AG04449 (cell line): ENCODE data around the gene HERPUD1.
"Not testable (repeated sequence)": the region's sequence is repeated elsewhere in the genome, so short reads cannot be mapped to it uniquely, and the experiment has no call there.

ENCODE experiments used
- CTCF ChIA-PET: fragments of 350-600 bp; formaldehyde crosslinking; extraction: SDS; loops from one replicate; lab custom pipeline; 2021; ENCODE audit warnings: antibody characterized with exemption; lab: Yijun Ruan, JAX
- POLR2A ChIA-PET: fragments of 400-600, 350-600 bp; formaldehyde crosslinking; extraction: SDS; loops from one replicate; lab custom pipeline; 2020; ENCODE audit warnings: antibody characterized with exemption, inconsistent platforms; lab: Yijun Ruan, JAX
- DNase-seq: peaks from one replicate; pipeline ENCODE4 v3.0.0-alpha.2; 2010; ENCODE audit warnings: low read depth, low spot score
- H3K4me3 ChIP-seq: 2 replicates; pipeline ENCODE4 v1.5.1; 2011; ENCODE audit warnings: low read depth, mild to moderate bottlenecking, control low read depth, low read length
- CTCF ChIP-seq: IDR thresholded peaks from one replicate; pipeline ENCODE4 v1.5.1; 2011; ENCODE audit warnings: mild to moderate bottlenecking, moderate library complexity, low read length, control low read depth, inconsistent platforms; ENCODE audit not compliant: insufficient read depth; ENCODE audit errors: missing control alignments

The HERPUD1 gene

GRCh38 chr16:56932721-56933619, 1.0 kb downstream of the HERPUD1 start:
- H3K4me3 ChIP-seq, result peak overlapping the region; percentile 89
- no peak for DNase-seq
- no peak for TF ChIP-seq CTCF
- ChIA-PET CTCF (interaction anchor here (0.7 to 3.6 kb wide), 5 partner anchors 15 to 183 kb away, joined by 3 to 14 read pairs (median 3); no protein-coding TSS in a partner anchor), POLR2A (interaction anchor here (0.9 to 3.6 kb wide), 11 partner anchors 8 to 140 kb away, joined by 3 to 25 read pairs (median 6); no protein-coding TSS in a partner anchor)

- CTCF ChIA-PET, result interaction anchor here (0.8 to 3.6 kb wide), 3 partner anchors 65 to 141 kb away, joined by 3 to 14 read pairs (median 11); no protein-coding TSS in a partner anchor
- no peak for TF ChIP-seq CTCF
- POLR2A ChIA-PET, result interaction anchor here (0.9 to 3.6 kb wide), 6 partner anchors 8 to 141 kb away, joined by 3 to 25 read pairs (median 4); no protein-coding TSS in a partner anchor
- peak overlapping the region; percentile 89 for H3K4me3 ChIP-seq
- DNase-seq, result no peak
These were observed 2.1 kb downstream of the HERPUD1 start for GRCh38 chr16:56933828-56934598.

GRCh38 chr16:56934599-56935145, 2.7 kb downstream of the HERPUD1 start:
- peak overlapping the region; percentile 89 for H3K4me3 ChIP-seq
- CTCF ChIA-PET, result interaction anchor here (2.0 to 3.6 kb wide), 2 partner anchors 67 to 142 kb away, joined by 11 to 14 read pairs; no protein-coding TSS in a partner anchor
- POLR2A ChIA-PET, result interaction anchor here (1.2 to 1.5 kb wide), 2 partner anchors 24 to 141 kb away, joined by 4 read pairs; no protein-coding TSS in a partner anchor
- not testable (repeated sequence) for DNase-seq

- POLR2A ChIA-PET, result no interaction called here
- no peak for TF ChIP-seq CTCF
- H3K4me3 ChIP-seq, result peak overlapping the region; percentile 89
These were observed 3.3 kb downstream of the HERPUD1 start for GRCh38 chr16:56935201-56935600.

GRCh38 chr16:56936491-56936890, 4.5 kb downstream of the HERPUD1 start:
- TF ChIP-seq CTCF, result no peak

More at GRCh38 chr16:56935201-56935600, 3.3 kb downstream of the HERPUD1 start:
- CTCF ChIA-PET, result no interaction called here
- DNase-seq, result no peak

GRCh38 chr16:56936950-56937349, 5.0 kb downstream of the HERPUD1 start:
- no peak for DNase-seq
- POLR2A ChIA-PET, result interaction anchor here (0.8 kb wide), 1 partner anchor 10 kb away, joined by 7 read pairs; no protein-coding TSS in a partner anchor
- TF ChIP-seq CTCF, result no peak
- CTCF ChIA-PET, result interaction anchor here (0.8 to 2.4 kb wide), 6 partner anchors 13 to 147 kb away, joined by 3 to 15 read pairs (median 4); no protein-coding TSS in a partner anchor
- H3K4me3 ChIP-seq, result no peak overlapping the region

More at GRCh38 chr16:56936491-56936890, 4.5 kb downstream of the HERPUD1 start:
- DNase-seq, result no peak
- CTCF ChIA-PET, result interaction anchor here (0.8 to 2.4 kb wide), 4 partner anchors 14 to 143 kb away, joined by 3 to 15 read pairs (median 8); no protein-coding TSS in a partner anchor
- no peak overlapping the region for H3K4me3 ChIP-seq
- POLR2A ChIA-PET, result no interaction called here
